HCT116 (cell line): ENCODE measurements around the gene PLK2.

Experiments
- CTCF ChIP-seq, 3 experiments: fragments of 200-600 bp in 1 of 3; sonication (generic) in 1 of 3; IDR thresholded peaks in 2 of 3; conservative IDR thresholded peaks in 1 of 3; 2 replicates each; pipeline ENCODE4 v1.5.1; 2012 to 2017; ENCODE audit warnings: low read depth in 2 of 3, low read length in 2 of 3, antibody characterized with exemption in 1 of 3, borderline replicate concordance in 1 of 3, control low read depth in 1 of 3, mild to moderate bottlenecking in 1 of 3, mixed read lengths in 1 of 3, mixed run types in 1 of 3, moderate library complexity in 1 of 3; ENCODE audit not compliant: insufficient read depth in 1 of 3
- JUND ChIP-seq: IDR thresholded peaks from 2 replicates; pipeline ENCODE4 v1.6.1; 2012
- SIN3A ChIP-seq: IDR thresholded peaks from 2 replicates; pipeline ENCODE4 v1.6.1; 2012; ENCODE audit warnings: low read depth
- SP1 ChIP-seq: IDR thresholded peaks from 2 replicates; pipeline ENCODE4 v1.6.1; 2012; ENCODE audit warnings: low read depth
- SRF ChIP-seq: IDR thresholded peaks from 2 replicates; pipeline ENCODE4 v1.6.1; 2012; ENCODE audit warnings: low read depth
- ZNF274 ChIP-seq: fragments of 200-500 bp; sonication (Bioruptor generic); IDR thresholded peaks from 2 replicates; pipeline ENCODE4 v1.6.1; 2014; ENCODE audit warnings: mild to moderate bottlenecking, low read depth, low read length, inconsistent platforms

GRCh38 chr5:58446024-58446423 is 13.9 kb downstream of the PLK2 start:
- TF ChIP-seq SP1: no peak
- no peak for TF ChIP-seq CTCF (IDR thresholded peaks at IDR 0.05 in 2 of 3, conservative IDR thresholded peaks at IDR 0.05 in 1 of 3; ENCODE audit: borderline replicate concordance in 1 of 3, insufficient read depth in 1 of 3, low read depth in 2 of 3, low read length in 2 of 3)
- no peak for TF ChIP-seq ZNF274
- no peak for TF ChIP-seq SRF
- no peak for TF ChIP-seq JUND
- TF ChIP-seq SIN3A: no peak
